ENCODE results near the gene CABCOCO1.

GRCh38 chr10:61626209-61626608 is 36.5 kb upstream of the CABCOCO1 start:
- TF ChIP-seq POLR2AphosphoS5 (IDR thresholded peaks at IDR 0.05; ENCODE audit: low read depth, low read length) (no peak), FOXP2 (optimal IDR thresholded peaks at IDR 0.05; ENCODE audit: borderline replicate concordance, extremely low read depth, extremely low read length, insufficient read depth) (no peak), SIN3A (IDR thresholded peaks at IDR 0.05; ENCODE audit: borderline replicate concordance, insufficient read depth, low read length) (no peak), REST (IDR thresholded peaks at IDR 0.05; ENCODE audit: insufficient read depth in 1 of 2, low read depth in 2 of 2, low read length in 2 of 2) (no peak), TAF1 (IDR thresholded peaks at IDR 0.05; ENCODE audit: borderline replicate concordance, insufficient read depth, low read length) (no peak)

Measured in PFSK-1 (cell line).